OCI-LY1 (cell line): Measurements from ENCODE around the gene TOX2.

Experiments
- H2AFZ ChIP-seq: fragments of 200-600 bp; sonication (generic), shearing (Covaris generic); 2 replicates; pipeline ENCODE4 v1.6.0; 2014; ENCODE audit warnings: antibody characterized with exemption, mild to moderate bottlenecking, low read length
- H3F3A ChIP-seq: fragments of 200-600 bp; sonication (generic), shearing (Covaris generic); 2 replicates; pipeline ENCODE4 v1.6.0; 2014; ENCODE audit warnings: mild to moderate bottlenecking, antibody characterized with exemption, low read length, moderate library complexity; ENCODE audit not compliant: insufficient read depth
- H3K27ac ChIP-seq: fragments of 200-600 bp; sonication (generic); 2 replicates; pipeline ENCODE4 v1.5.1; 2014; ENCODE audit warnings: low read length, mixed run types, mild to moderate bottlenecking, low read depth; ENCODE audit not compliant: poor library complexity, severe bottlenecking
- H3K27me3 ChIP-seq: fragments of 200-600 bp; sonication (generic); 2 replicates; pipeline ENCODE4 v1.6.0; 2014; ENCODE audit warnings: antibody characterized with exemption, mild to moderate bottlenecking, low read length, moderate library complexity; ENCODE audit not compliant: insufficient read depth
- H3K36me3 ChIP-seq: fragments of 200-600 bp; sonication (generic); 2 replicates; pipeline ENCODE4 v1.6.1; 2014; ENCODE audit warnings: mild to moderate bottlenecking, antibody characterized with exemption, low read length, moderate library complexity, mixed read lengths; ENCODE audit not compliant: insufficient read depth
- H3K4me1 ChIP-seq: fragments of 200-600 bp; sonication (generic); 2 replicates; pipeline ENCODE4 v1.5.1; 2014; ENCODE audit warnings: mild to moderate bottlenecking, low read length, moderate library complexity; ENCODE audit not compliant: insufficient read depth, severe bottlenecking
- H3K4me2 ChIP-seq: fragments of 200-600 bp; sonication (generic), shearing (Covaris generic); 2 replicates; pipeline ENCODE4 v1.6.1; 2014; ENCODE audit warnings: low read length
- H3K4me3 ChIP-seq: fragments of 200-600 bp; sonication (generic); 2 replicates; pipeline ENCODE4 v1.5.1; 2014; ENCODE audit warnings: low read length, low read depth, mild to moderate bottlenecking, mixed read lengths; ENCODE audit not compliant: poor library complexity, severe bottlenecking
- H3K79me2 ChIP-seq: fragments of 200-600 bp; shearing (Covaris generic); 2 replicates; pipeline ENCODE4 v1.6.1; 2016; ENCODE audit warnings: mixed run types, low read length, mixed read lengths; ENCODE audit not compliant: insufficient read depth
- H3K9ac ChIP-seq: fragments of 200-600 bp; sonication (generic), shearing (Covaris generic); 2 replicates; pipeline ENCODE4 v1.6.1; 2014; ENCODE audit warnings: mild to moderate bottlenecking, low read length, mixed read lengths
- H3K9me2 ChIP-seq: fragments of 200-600 bp; sonication (generic), shearing (Covaris generic); 2 replicates; pipeline ENCODE4 v1.6.1; 2014; ENCODE audit warnings: low read depth, mild to moderate bottlenecking, low read length, mixed read lengths
- H3K9me3 ChIP-seq: fragments of 200-600 bp; shearing (Covaris generic); 2 replicates; pipeline ENCODE4 v1.6.1; 2014; ENCODE audit warnings: low read length, mixed read lengths
- H4K20me1 ChIP-seq: fragments of 200-600 bp; sonication (generic), shearing (Covaris generic); 2 replicates; pipeline ENCODE4 v1.6.0; 2016; ENCODE audit warnings: mild to moderate bottlenecking, low read length; ENCODE audit not compliant: insufficient read depth
- EZH2 ChIP-seq: fragments of 200-600 bp; sonication (generic), shearing (Covaris generic); IDR thresholded peaks from 2 replicates; pipeline ENCODE4 v1.8.0; 2017; ENCODE audit warnings: borderline replicate concordance, mixed run types, mild to moderate bottlenecking, antibody characterized with exemption, low read length, moderate library complexity, mixed read lengths
- TF ChIP-seq, protein P1 (sequence below): fragments of 200-600 bp; sonication (generic), shearing (Covaris generic); IDR thresholded peaks from 2 replicates; pipeline ENCODE4 v1.5.1; 2017; ENCODE audit warnings: mild to moderate bottlenecking, antibody characterized with exemption, low read length, moderate library complexity, mixed read lengths

Gene TOX2

DNA sequence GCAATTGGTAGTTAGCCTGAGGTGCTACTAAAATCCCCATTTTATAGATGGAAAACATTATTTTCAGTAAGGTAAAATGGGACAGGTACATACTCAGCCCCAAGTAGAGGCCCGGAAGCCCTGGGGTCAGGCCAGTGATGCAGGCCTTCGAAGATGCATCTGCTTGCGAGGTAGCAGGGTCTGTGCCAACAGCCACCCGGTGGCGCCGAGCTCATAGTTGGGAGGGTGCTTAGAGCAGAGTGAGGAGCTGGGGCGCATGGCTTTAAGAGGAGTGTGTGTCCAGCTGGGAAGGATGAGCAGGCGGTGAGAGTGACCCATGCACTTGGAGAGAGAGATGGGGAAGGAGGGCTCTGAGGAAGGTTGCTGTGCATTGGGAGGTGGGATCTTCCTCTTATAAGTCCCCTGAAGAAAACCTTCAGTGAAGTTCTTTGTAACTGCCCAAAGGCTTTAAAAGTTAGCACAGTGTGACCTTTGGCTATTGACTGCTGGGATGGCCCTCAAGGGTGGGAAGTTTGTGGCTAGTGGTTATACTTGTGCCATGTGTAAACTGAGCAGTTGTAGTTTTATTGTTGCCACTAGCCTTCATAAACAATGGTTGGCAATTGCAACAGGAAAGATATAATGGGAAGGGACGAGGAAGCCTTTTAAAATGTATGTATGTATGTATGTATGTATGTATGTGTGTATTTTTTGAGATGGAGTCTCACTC is 71.1 kb downstream of the TOX2 start:
- Histone ChIP-seq H3K9me2 (no peaks in the 10 kb centered on the region), H3K4me1 (peaks cover 23% of the 10 kb centered on the region), H3K79me2 (no peaks in the 10 kb centered on the region), H3K9ac (no peak overlapping the region), H3K4me2 (no peak overlapping the region), H3K9me3 (no peaks in the 10 kb centered on the region; the same call in 1 of the 2 replicates), H3K36me3 (no peaks in the 10 kb centered on the region), H3F3A (no peaks in the 10 kb centered on the region), H3K27ac (no peak overlapping the region), H4K20me1 (no peaks in the 10 kb centered on the region), H3K4me3 (no peak overlapping the region), H3K27me3 (no peaks in the 10 kb centered on the region), H2AFZ (no peak overlapping the region)
- TF ChIP-seq EZH2, result no peak
- TF ChIP-seq, protein P1, sequence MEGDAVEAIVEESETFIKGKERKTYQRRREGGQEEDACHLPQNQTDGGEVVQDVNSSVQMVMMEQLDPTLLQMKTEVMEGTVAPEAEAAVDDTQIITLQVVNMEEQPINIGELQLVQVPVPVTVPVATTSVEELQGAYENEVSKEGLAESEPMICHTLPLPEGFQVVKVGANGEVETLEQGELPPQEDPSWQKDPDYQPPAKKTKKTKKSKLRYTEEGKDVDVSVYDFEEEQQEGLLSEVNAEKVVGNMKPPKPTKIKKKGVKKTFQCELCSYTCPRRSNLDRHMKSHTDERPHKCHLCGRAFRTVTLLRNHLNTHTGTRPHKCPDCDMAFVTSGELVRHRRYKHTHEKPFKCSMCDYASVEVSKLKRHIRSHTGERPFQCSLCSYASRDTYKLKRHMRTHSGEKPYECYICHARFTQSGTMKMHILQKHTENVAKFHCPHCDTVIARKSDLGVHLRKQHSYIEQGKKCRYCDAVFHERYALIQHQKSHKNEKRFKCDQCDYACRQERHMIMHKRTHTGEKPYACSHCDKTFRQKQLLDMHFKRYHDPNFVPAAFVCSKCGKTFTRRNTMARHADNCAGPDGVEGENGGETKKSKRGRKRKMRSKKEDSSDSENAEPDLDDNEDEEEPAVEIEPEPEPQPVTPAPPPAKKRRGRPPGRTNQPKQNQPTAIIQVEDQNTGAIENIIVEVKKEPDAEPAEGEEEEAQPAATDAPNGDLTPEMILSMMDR, result no peak

DNA sequence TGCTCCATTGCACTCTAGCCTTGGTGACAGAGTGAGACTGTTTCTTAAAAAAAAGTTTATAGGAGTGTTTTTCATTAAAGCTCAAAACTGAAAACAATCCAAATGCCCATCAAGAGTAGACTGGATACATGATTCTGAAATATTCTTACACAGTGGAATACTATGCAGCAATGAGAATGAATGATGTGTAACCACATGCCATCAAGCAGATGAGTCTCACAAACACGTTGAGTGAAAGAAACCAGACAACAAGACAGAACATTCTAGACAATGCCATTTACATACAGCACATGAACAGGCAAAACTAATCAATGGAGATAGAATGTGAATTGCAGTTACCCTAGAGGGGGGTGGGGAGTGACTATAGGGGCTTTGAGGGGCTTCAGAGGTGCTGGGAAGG is 72.4 kb downstream of the TOX2 start:
- Histone ChIP-seq H3K4me1 (peaks cover 13% of the 10 kb centered on the region), H3K27me3 (no peaks in the 10 kb centered on the region), H4K20me1 (no peaks in the 10 kb centered on the region), H3K79me2 (no peaks in the 10 kb centered on the region), H3K36me3 (no peaks in the 10 kb centered on the region), H3K27ac (no peak overlapping the region), H3K9me3 (no peaks in the 10 kb centered on the region; the same call in 1 of the 2 replicates), H3K4me3 (no peak overlapping the region), H3K9ac (no peak overlapping the region), H3F3A (no peaks in the 10 kb centered on the region), H2AFZ (no peak overlapping the region), H3K4me2 (no peak overlapping the region), H3K9me2 (no peaks in the 10 kb centered on the region)
- TF ChIP-seq, protein P1, result no peak

DNA sequence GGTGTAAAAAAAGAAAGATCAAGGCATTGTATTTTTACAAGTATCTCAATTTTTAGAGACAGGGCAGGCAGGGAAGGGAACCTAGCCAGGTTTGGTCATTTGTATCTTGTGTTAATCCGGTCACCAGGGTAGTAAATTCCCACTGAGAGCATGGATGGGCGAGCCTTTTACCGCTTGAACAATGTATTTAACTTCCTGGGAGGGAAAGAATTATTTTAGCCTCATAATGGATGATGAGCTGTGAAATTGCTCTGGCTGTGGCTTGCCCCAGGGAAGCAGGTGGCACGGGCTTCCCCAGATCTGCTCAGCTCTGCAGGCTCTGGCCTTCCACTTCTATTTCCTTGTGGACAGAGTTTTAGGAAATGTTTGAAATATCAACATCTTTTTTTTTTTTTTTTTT is 72.9 kb downstream of the TOX2 start:
- H3K4me1 ChIP-seq, result peaks cover 10% of the 10 kb centered on the region
- no peak overlapping the region for H3K9ac ChIP-seq
- H3K9me3 ChIP-seq, result no peaks in the 10 kb centered on the region; the same call in 1 of the 2 replicates
- TF ChIP-seq, protein P1, result no peak
- TF ChIP-seq EZH2, result no peak
- H3K27ac ChIP-seq, result no peak overlapping the region
- H2AFZ ChIP-seq, result no peak overlapping the region
- H4K20me1 ChIP-seq, result no peaks in the 10 kb centered on the region
- no peaks in the 10 kb centered on the region for H3K9me2 ChIP-seq
- no peaks in the 10 kb centered on the region for H3F3A ChIP-seq
- H3K79me2 ChIP-seq, result no peaks in the 10 kb centered on the region
- H3K4me2 ChIP-seq, result no peak overlapping the region
- no peaks in the 10 kb centered on the region for H3K27me3 ChIP-seq
- H3K4me3 ChIP-seq, result no peak overlapping the region
- no peaks in the 10 kb centered on the region for H3K36me3 ChIP-seq
